ENCODE data around the gene OR2J2. TPM values are rescaled to one million over a fixed set of nuclear protein-coding genes. Genes with fewer than 3 reads are reported as not detected.

Gene OR2J2
- total RNA-seq, 1 donor from 2014 or later = not detected

- Mint-ChIP-seq H3K36me3 (ENCODE audit: low read depth, unreplicated experiment) (peaks cover 3% of the 10 kb centered on the region), H3K27me3 (ENCODE audit: low read depth, unreplicated experiment) (peaks cover 12% of the 10 kb centered on the region), H3K4me3 (ENCODE audit: unreplicated experiment) (no peak overlapping the region), H3K27ac (ENCODE audit: unreplicated experiment) (no peak overlapping the region), H3K9me3 (ENCODE audit: unreplicated experiment) (no peaks in the 10 kb centered on the region), H3K4me1 (ENCODE audit: low read depth, unreplicated experiment) (no peaks in the 10 kb centered on the region)
- Histone ChIP-seq H4K20me1 (ENCODE audit: insufficient read depth, low read length) (no peaks in the 10 kb centered on the region), H3K27ac (ENCODE audit: low read depth, low read length) (no peak overlapping the region), H3K4me1 (ENCODE audit: insufficient read depth, low read length) (no peaks in the 10 kb centered on the region), H3K4me3 (ENCODE audit: insufficient read depth, low read depth, low read length) (no peak overlapping the region), H3K9me3 (ENCODE audit: insufficient read depth, low read depth, low read length) (no peaks in the 10 kb centered on the region), H3K27me3 (ENCODE audit: insufficient read depth, low read length) (no peaks in the 10 kb centered on the region), H3K36me3 (ENCODE audit: insufficient read depth, low read length) (no peaks in the 10 kb centered on the region), H3K79me2 (ENCODE audit: insufficient read depth, low read length) (no peaks in the 10 kb centered on the region), H2AFZ (ENCODE audit: low read depth, low read length) (no peak overlapping the region), H3K4me2 (ENCODE audit: low read length) (no peak overlapping the region), H3K9ac (ENCODE audit: low read length) (no peak overlapping the region)
- DNase-seq (ENCODE audit: low read depth) = no peak
- TF ChIP-seq EZH2 (IDR thresholded peaks at IDR 0.05; ENCODE audit: insufficient read depth, low read length) = no peak
- TF ChIP-seq CTCF (IDR thresholded peaks at IDR 0.05; ENCODE audit: insufficient read depth, low read depth, low read length) = no peak
- FAIRE-seq = no peak
Measured at GRCh38 chr6:29131691-29132090, 39.0 kb upstream of the OR2J2 start.

GRCh38 chr6:29137724-29138123, 33.0 kb upstream of the OR2J2 start:
- DNase-seq (ENCODE audit: low read depth) (no peak), FAIRE-seq (no peak)
- Histone ChIP-seq H3K4me1 (ENCODE audit: insufficient read depth, low read length) (no peaks in the 10 kb centered on the region), H4K20me1 (ENCODE audit: insufficient read depth, low read length) (no peaks in the 10 kb centered on the region), H3K79me2 (ENCODE audit: insufficient read depth, low read length) (no peaks in the 10 kb centered on the region), H3K4me2 (ENCODE audit: low read length) (no peak overlapping the region), H3K36me3 (ENCODE audit: insufficient read depth, low read length) (no peaks in the 10 kb centered on the region), H3K27ac (ENCODE audit: low read depth, low read length) (no peak overlapping the region), H3K9me3 (ENCODE audit: insufficient read depth, low read depth, low read length) (no peaks in the 10 kb centered on the region), H2AFZ (ENCODE audit: low read depth, low read length) (no peak overlapping the region), H3K9ac (ENCODE audit: low read length) (no peak overlapping the region), H3K27me3 (ENCODE audit: insufficient read depth, low read length) (no peaks in the 10 kb centered on the region), H3K4me3 (ENCODE audit: insufficient read depth, low read depth, low read length) (no peak overlapping the region)
- H3K4me1 Mint-ChIP-seq (ENCODE audit: low read depth, unreplicated experiment) = no peaks in the 10 kb centered on the region
- no peak overlapping the region for H3K4me3 Mint-ChIP-seq (ENCODE audit: unreplicated experiment)
- H3K27ac Mint-ChIP-seq (ENCODE audit: unreplicated experiment) = no peak overlapping the region
- H3K9me3 Mint-ChIP-seq (ENCODE audit: unreplicated experiment) = no peaks in the 10 kb centered on the region
- H3K27me3 Mint-ChIP-seq (ENCODE audit: low read depth, unreplicated experiment) = no peaks in the 10 kb centered on the region
- H3K36me3 Mint-ChIP-seq (ENCODE audit: low read depth, unreplicated experiment) = no peaks in the 10 kb centered on the region
- TF ChIP-seq EZH2 (IDR thresholded peaks at IDR 0.05; ENCODE audit: insufficient read depth, low read length) (no peak), CTCF (IDR thresholded peaks at IDR 0.05; ENCODE audit: insufficient read depth, low read depth, low read length) (no peak)

GRCh38 chr6:29141606-29142005, 29.1 kb upstream of the OR2J2 start:
- Mint-ChIP-seq H3K27me3 (ENCODE audit: low read depth, unreplicated experiment) (no peaks in the 10 kb centered on the region), H3K36me3 (ENCODE audit: low read depth, unreplicated experiment) (peaks cover 4% of the 10 kb centered on the region), H3K27ac (ENCODE audit: unreplicated experiment) (no peak overlapping the region), H3K4me3 (ENCODE audit: unreplicated experiment) (no peak overlapping the region), H3K9me3 (ENCODE audit: unreplicated experiment) (peaks cover 8% of the 10 kb centered on the region), H3K4me1 (ENCODE audit: low read depth, unreplicated experiment) (no peaks in the 10 kb centered on the region)
- Histone ChIP-seq H4K20me1 (ENCODE audit: insufficient read depth, low read length) (no peaks in the 10 kb centered on the region), H3K36me3 (ENCODE audit: insufficient read depth, low read length) (no peaks in the 10 kb centered on the region), H3K27me3 (ENCODE audit: insufficient read depth, low read length) (no peaks in the 10 kb centered on the region), H3K9ac (ENCODE audit: low read length) (no peak overlapping the region), H3K4me2 (ENCODE audit: low read length) (no peak overlapping the region), H3K27ac (ENCODE audit: low read depth, low read length) (no peak overlapping the region), H3K9me3 (ENCODE audit: insufficient read depth, low read depth, low read length) (no peaks in the 10 kb centered on the region), H2AFZ (ENCODE audit: low read depth, low read length) (no peak overlapping the region), H3K79me2 (ENCODE audit: insufficient read depth, low read length) (no peaks in the 10 kb centered on the region), H3K4me1 (ENCODE audit: insufficient read depth, low read length) (no peaks in the 10 kb centered on the region), H3K4me3 (ENCODE audit: insufficient read depth, low read depth, low read length) (no peak overlapping the region)
- FAIRE-seq = no peak
- TF ChIP-seq CTCF (IDR thresholded peaks at IDR 0.05; ENCODE audit: insufficient read depth, low read depth, low read length) = no peak
- no peak for TF ChIP-seq EZH2 (IDR thresholded peaks at IDR 0.05; ENCODE audit: insufficient read depth, low read length)
- no peak for DNase-seq (ENCODE audit: low read depth)

Measured in astrocyte (in vitro differentiated cells and primary cell).